CD14-positive monocyte (primary cell): ENCODE data around the gene CFAP70. TPM values are rescaled to one million over a fixed set of nuclear protein-coding genes. Genes with fewer than 3 reads are reported as not detected.

Source experiments
- DNase-seq, 3 donors: peaks; one replicate each; pipeline ENCODE4 v3.0.0-alpha.2; 2011 to 2022
- H2AFZ ChIP-seq: 2 replicates; pipeline ENCODE4 v1.6.0; 2012; ENCODE audit warnings: mild to moderate bottlenecking, low read depth, low read length, inconsistent platforms; ENCODE audit not compliant: insufficient read depth, poor library complexity, severe bottlenecking
- H3K27ac ChIP-seq, 2 donors: 1 replicate in 1 of 2; 2 replicates in 1 of 2; pipeline ENCODE4 v1.5.1; 2012 to 2013; ENCODE audit warnings: low read length in 2 of 2, control low read depth in 1 of 2, inconsistent platforms in 1 of 2, low read depth in 1 of 2, mild to moderate bottlenecking in 1 of 2
- H3K27me3 ChIP-seq, 2 donors: one replicate each; pipeline versions ENCODE4 v1.6.0 to v1.6.1; 2011 to 2013; ENCODE audit warnings: low read length in 2 of 2; ENCODE audit not compliant: control insufficient read depth in 2 of 2, insufficient read depth in 2 of 2
- H3K36me3 ChIP-seq, 2 donors: replicated peaks in 1 of 2; 1 replicate in 1 of 2; 2 replicates in 1 of 2; pipeline versions ENCODE4 v1.5.1 to v1.6.1; 2012 to 2013; ENCODE audit warnings: low read length in 2 of 2, control low read depth in 1 of 2, inconsistent platforms in 1 of 2, mild to moderate bottlenecking in 1 of 2; ENCODE audit not compliant: insufficient read depth in 2 of 2, control insufficient read depth in 1 of 2
- H3K4me1 ChIP-seq, 2 donors: 1 replicate in 1 of 2; 2 replicates in 1 of 2; pipeline versions ENCODE4 v1.5.1 to v1.6.1; 2012 to 2013; ENCODE audit warnings: low read length in 2 of 2, control low read depth in 1 of 2, inconsistent platforms in 1 of 2, mild to moderate bottlenecking in 1 of 2, moderate library complexity in 1 of 2; ENCODE audit not compliant: insufficient read depth in 2 of 2, control insufficient read depth in 1 of 2
- H3K4me2 ChIP-seq: replicated peaks from 2 replicates; pipeline ENCODE3; 2012; ENCODE audit warnings: low read length, moderate library complexity, mild to moderate bottlenecking; ENCODE audit not compliant: poor library complexity, severe bottlenecking; ENCODE audit errors: extremely low read depth
- H3K4me3 ChIP-seq, 3 experiments: fragments of 200-600 bp in 1 of 3; sonication (generic) in 1 of 3; replicated peaks in 1 of 3; 1 replicate in 2 of 3; 2 replicates in 1 of 3; pipeline ENCODE4 v1.5.1; 2011 to 2013; ENCODE audit warnings: low read length in 3 of 3, mild to moderate bottlenecking in 3 of 3, control low read depth in 2 of 3, low read depth in 2 of 3, inconsistent platforms in 1 of 3, moderate library complexity in 1 of 3
- H3K79me2 ChIP-seq: 2 replicates; pipeline ENCODE4 v1.6.0; 2012; ENCODE audit warnings: mild to moderate bottlenecking, control low read depth, inconsistent platforms, low read length, moderate library complexity; ENCODE audit not compliant: insufficient read depth
- H3K9ac ChIP-seq: 2 replicates; pipeline ENCODE4 v1.6.0; 2017; ENCODE audit warnings: low read length, mild to moderate bottlenecking; ENCODE audit not compliant: insufficient read depth, poor library complexity, severe bottlenecking
- H3K9me3 ChIP-seq, 2 donors: replicated peaks in 1 of 2; 1 replicate in 1 of 2; 2 replicates in 1 of 2; pipeline versions ENCODE4 v1.5.1 to v1.6.1; 2012 to 2013; ENCODE audit warnings: low read length in 2 of 2, control low read depth in 1 of 2; ENCODE audit not compliant: control insufficient read depth in 1 of 2, insufficient read depth in 1 of 2
- H4K20me1 ChIP-seq: 2 replicates; pipeline ENCODE4 v1.6.0; 2012; ENCODE audit warnings: mild to moderate bottlenecking, low read length, control low read depth, moderate library complexity; ENCODE audit not compliant: insufficient read depth
- H3K27ac Mint-ChIP-seq, 7 donors: one replicate each; pipeline ENCODE4 v1.8.0; 2020; ENCODE audit warnings: mild to moderate bottlenecking in 7 of 7, mixed read lengths in 7 of 7, moderate library complexity in 6 of 7, inconsistent platforms in 2 of 7
- H3K27me3 Mint-ChIP-seq, 3 donors: one replicate each; pipeline ENCODE4 v1.8.0; 2021 to 2022; ENCODE audit warnings: low read depth in 3 of 3, mild to moderate bottlenecking in 3 of 3, mixed read lengths in 3 of 3, moderate library complexity in 3 of 3, inconsistent platforms in 1 of 3
- H3K36me3 Mint-ChIP-seq, 2 donors: one replicate each; pipeline ENCODE4 v1.8.0; 2020; ENCODE audit warnings: mixed read lengths in 2 of 2, inconsistent platforms in 1 of 2, mild to moderate bottlenecking in 1 of 2
- H3K4me1 Mint-ChIP-seq: one replicate; pipeline ENCODE4 v1.8.0; 2020; ENCODE audit warnings: mild to moderate bottlenecking, mixed read lengths
- H3K4me3 Mint-ChIP-seq, 2 donors: one replicate each; pipeline ENCODE4 v1.8.0; 2020; ENCODE audit warnings: mild to moderate bottlenecking in 2 of 2, mixed read lengths in 2 of 2, moderate library complexity in 1 of 2
- H3K9me3 Mint-ChIP-seq, 7 donors: one replicate each; pipeline ENCODE4 v1.8.0; 2020 to 2022; ENCODE audit warnings: mixed read lengths in 7 of 7, mild to moderate bottlenecking in 6 of 7, moderate library complexity in 6 of 7, inconsistent platforms in 2 of 7
- CTCF ChIP-seq: fragments of 200-600 bp; IDR thresholded peaks from one replicate; pipeline ENCODE4 v1.8.0; 2022; ENCODE audit warnings: antibody characterized with exemption, mild to moderate bottlenecking
- intact Hi-C, 2 donors: fragments of 100-400 bp; cut with micrococcal nuclease; formaldehyde crosslinking; loops; one replicate each; pipeline versions ENCODE4 v1.15.0 to v1.15.1; 2023
- polyA plus RNA-seq, 3 donors: library from polyadenylated mRNA; depleted of rRNA in 1 of 3; unstranded in 2 of 3; stranded (reverse) in 1 of 3; fragments of 300-500 nt in 2 of 3; fragments of >200 nt in 1 of 3; fragmentation: Illumina TruSeq in 2 of 3; gene quantifications; 1 replicate in 2 of 3; 2 replicates in 1 of 3; pipeline ENCODE4 v1.2.3, GENCODE V29; 2012 to 2021

CFAP70 gene
- polyA plus RNA-seq, 3 donors = 0.13 to 1.1 TPM; not detected in 1

GRCh38 chr10:73307203-73307800 lies 51.4 kb downstream of the CFAP70 start:
- Histone ChIP-seq H3K36me3 (no peaks in the 10 kb centered on the region), H3K4me2 (no peak overlapping the region), H3K4me3 (no peak overlapping the region), H3K27ac (no peak overlapping the region), H3K27me3 (no peaks in the 10 kb centered on the region), H3K79me2 (no peaks in the 10 kb centered on the region), H2AFZ (no peak overlapping the region), H3K9ac (no peak overlapping the region), H4K20me1 (no peaks in the 10 kb centered on the region), H3K9me3 (peaks cover 2 to 16% of the 10 kb centered on the region in 2 donors), H3K4me1 (no peaks in the 10 kb centered on the region)
- DNase-seq = no peak
- H3K4me1 Mint-ChIP-seq = no peaks in the 10 kb centered on the region
- H3K4me3 Mint-ChIP-seq = no peak overlapping the region
- no peak for TF ChIP-seq CTCF
- H3K27ac Mint-ChIP-seq = no peak overlapping the region
- intact Hi-C loops = no loop called here
- no peaks in the 10 kb centered on the region for H3K36me3 Mint-ChIP-seq
- peaks cover 13 to 30% (median 24%) of the 10 kb centered on the region in 7 donors for H3K9me3 Mint-ChIP-seq
- H3K27me3 Mint-ChIP-seq = peaks cover 0 to 2% (median 1%) of the 10 kb centered on the region in 3 donors

- Histone ChIP-seq H2AFZ (no peak overlapping the region), H3K9ac (no peak overlapping the region), H4K20me1 (no peaks in the 10 kb centered on the region), H3K4me2 (no peak overlapping the region), H3K27me3 (no peaks in the 10 kb centered on the region), H3K27ac (no peak overlapping the region), H3K36me3 (no peaks in the 10 kb centered on the region), H3K4me3 (no peak overlapping the region), H3K4me1 (no peaks in the 10 kb centered on the region), H3K79me2 (no peaks in the 10 kb centered on the region), H3K9me3 (peaks cover 2 to 16% of the 10 kb centered on the region in 2 donors)
- no peak overlapping the region for H3K27ac Mint-ChIP-seq
- no peak for DNase-seq
- H3K9me3 Mint-ChIP-seq = peaks cover 13 to 30% (median 24%) of the 10 kb centered on the region in 7 donors
- no peak for TF ChIP-seq CTCF
- no peak overlapping the region for H3K4me3 Mint-ChIP-seq
- H3K27me3 Mint-ChIP-seq = peaks cover 0 to 2% (median 1%) of the 10 kb centered on the region in 3 donors
- no peaks in the 10 kb centered on the region for H3K4me1 Mint-ChIP-seq
- intact Hi-C loops = no loop called here
- H3K36me3 Mint-ChIP-seq = no peaks in the 10 kb centered on the region
These were observed 52.4 kb downstream of the CFAP70 start for GRCh38 chr10:73306171-73306708.
